GM18870 (cell line): Measurements from ENCODE around the gene CNTNAP3.
"Not testable (repeated sequence)": the region's sequence is repeated elsewhere in the genome, so short reads cannot be mapped to it uniquely, and the experiment has no call there.

Experiments
- ATAC-seq: cut with Tn5 transposase; IDR thresholded peaks from one replicate; pipeline ENCODE4 v1.9.1; 2021; ENCODE audit warnings: moderate library complexity; ENCODE audit not compliant: unreplicated experiment

CNTNAP3 gene

DNA sequence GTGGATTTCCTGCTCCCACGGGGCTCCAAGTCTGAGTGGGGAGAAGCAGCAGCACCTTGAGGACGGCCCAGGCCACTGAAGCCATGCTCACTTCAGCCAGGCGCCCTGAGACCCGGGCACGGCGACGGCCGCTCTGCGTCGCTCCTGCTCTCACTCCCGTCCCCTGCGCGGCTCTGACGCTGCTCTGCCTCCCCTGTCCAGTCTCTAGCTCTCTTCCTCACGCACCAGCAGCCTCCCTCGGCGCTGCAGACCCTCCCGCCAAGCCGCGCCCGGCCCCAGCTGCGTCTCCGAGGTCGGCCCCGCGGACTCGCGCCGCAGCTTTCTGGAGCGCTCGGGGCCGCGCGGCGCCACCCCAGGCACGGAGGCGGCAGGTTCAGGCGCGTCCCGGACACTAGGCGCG, at the start of gene CNTNAP3:
TSS of gene CNTNAP3 (minus strand) at position 188 of the 400 bp plus-strand sequence. CDS start at position 85, 103 bp downstream.
- not testable (repeated sequence) for ATAC-seq

DNA sequence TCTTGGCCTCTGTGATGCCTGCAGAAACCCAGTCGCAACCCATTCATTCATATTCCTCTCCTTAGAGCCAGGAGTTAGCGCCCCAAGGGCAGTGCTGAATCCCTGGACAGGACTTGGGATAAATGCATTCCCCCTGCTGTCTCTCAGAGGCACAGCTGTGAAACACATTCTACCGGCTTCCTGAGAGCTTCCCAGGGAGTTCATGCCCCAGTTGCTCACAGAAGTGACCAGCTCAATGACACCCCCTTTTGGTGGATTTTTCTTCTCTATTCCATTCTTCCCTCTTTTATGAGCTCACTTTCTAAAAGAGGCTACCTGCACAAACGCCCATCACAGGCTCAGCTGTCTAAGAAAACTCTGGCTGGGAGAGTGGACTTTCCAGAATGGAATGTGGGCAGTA, 8.0 kb downstream of the CNTNAP3 start:
- ATAC-seq = not testable (repeated sequence)

DNA sequence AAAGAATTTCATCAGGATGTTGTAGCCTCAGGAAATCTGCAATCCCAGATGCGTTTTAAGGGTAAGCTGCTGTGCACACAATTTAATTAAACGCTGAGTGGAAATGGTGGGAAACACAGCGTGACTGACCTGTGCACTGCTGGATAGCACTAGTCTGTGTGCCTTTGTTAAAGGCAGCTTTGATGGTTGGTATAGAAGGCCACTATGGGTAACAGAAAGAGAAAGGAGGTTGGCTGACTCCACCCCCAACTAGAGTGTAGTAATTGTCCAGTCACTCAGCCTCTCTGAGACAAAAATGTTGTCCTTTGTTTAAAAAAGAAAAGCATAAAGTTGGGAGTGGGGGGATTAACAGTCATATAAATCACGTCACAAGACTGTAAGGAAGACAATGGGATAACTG, 45.5 kb downstream of the CNTNAP3 start:
- not testable (repeated sequence) for ATAC-seq

DNA sequence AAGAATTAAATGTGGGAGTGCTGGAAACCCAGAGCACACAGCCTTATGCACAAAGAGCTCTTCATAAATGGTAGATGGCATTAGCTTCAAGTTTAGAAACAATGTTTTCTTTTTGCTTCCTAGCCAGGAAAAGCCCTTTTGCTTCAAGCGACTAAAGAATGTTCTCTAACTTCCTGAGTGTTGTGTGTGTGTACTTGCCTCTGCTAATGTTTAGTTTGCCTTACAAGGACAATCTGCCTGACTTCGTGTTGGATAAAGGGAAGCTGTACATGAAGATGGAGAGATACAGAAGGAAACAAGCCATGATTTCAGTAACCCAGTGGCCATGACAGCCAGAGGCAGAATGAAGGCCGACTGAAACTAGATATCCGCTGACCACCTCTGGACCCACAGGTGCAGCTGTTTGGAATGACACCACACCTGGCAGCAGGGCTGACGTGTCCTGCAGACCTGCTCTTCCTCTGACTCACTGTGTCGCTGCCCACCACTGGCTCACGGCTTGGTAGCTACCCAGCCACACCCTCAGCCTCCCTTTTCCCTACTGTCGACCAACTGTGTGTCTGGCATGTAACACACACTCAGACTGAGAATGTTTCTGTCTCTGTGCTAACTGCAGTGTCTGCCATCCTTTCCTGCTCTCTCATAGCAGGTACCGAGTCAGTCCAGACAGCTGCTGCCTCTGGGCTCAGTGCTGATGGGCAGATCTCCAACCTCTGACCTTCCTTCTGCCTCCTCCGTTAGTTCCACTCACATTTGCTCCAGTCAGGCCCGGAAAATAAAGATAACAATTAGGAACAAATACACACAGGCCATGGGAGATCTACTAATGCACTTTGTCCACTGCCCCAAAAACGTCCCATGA, 55.6 kb downstream of the CNTNAP3 start:
- not testable (repeated sequence) for ATAC-seq

DNA sequence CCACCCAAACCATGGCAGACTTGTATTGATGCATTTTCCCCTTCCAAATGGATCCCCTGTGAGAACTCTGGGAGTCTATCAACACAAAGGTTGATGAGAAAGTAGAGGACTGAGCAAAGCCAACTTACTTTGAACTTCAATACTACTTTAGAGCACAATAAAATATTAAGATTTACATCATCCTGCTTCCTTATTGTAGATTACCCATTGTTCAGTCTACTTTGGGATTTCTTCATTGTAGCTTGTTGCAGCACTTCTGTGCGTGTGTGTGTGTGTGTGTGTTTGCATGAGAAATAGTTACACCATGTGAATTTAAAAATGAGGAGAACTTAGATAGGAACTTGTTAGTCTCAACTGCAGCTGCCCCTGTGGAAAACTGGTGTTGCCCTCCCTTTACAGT, 72.0 kb downstream of the CNTNAP3 start:
- not testable (repeated sequence) for ATAC-seq

DNA sequence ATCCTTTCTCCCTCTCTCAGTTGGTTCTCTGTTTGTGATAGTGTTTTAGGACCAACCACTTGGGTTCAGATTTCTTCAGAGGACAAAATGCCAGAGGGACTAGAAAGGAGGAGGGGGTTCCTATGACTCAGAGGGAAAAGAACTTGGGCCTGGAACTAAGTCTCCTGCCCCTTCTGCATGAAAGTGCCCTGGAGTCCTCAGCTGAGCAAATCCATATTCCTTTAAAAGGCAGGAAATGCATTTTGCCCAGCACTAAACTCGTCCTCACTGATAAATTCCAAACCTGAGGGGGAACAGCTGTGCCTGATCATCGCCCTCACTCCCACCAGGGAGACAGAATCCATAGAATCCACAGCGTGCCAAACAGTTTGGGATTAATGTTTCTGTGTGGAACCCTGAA, 78.2 kb downstream of the CNTNAP3 start:
- ATAC-seq = not testable (repeated sequence)

DNA sequence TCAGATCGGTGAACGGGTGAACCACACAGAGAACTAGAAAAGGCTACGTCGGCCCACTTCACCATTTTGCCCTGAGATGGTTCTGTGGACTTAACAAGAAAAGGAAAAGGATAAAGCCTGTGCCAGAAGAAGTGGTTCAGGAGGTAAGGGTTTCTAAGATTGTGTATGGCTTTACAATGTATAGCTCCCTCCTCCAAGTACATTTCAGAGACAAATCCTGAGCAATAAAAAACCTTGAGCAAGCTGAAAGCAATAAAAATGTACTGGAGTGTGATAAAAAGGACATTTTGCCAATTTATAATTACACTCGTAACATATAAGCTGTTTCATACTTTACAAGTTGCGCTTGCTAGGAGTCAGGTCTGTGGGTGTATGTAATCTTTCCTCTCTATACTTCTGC, 81.3 kb downstream of the CNTNAP3 start:
- ATAC-seq = not testable (repeated sequence)

DNA sequence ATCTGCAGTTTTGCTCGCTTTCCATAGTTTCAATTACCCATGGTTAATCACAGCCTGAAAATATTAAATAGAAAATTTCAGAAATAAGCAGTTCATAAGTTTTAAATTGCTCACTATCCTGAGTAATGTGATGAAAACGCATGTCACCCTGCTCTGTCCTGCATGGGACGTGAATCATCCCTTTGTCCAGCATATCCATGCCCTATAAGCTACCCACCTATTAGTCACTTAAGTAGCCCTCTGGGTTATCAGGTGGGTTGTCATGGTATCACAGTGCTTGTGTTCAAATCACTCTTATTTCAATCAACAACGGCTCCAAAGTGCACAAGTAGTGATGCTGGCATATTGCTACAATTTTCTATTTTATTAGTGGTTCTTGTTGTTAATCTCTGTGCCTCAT, 82.1 kb downstream of the CNTNAP3 start:
- ATAC-seq = not testable (repeated sequence)

DNA sequence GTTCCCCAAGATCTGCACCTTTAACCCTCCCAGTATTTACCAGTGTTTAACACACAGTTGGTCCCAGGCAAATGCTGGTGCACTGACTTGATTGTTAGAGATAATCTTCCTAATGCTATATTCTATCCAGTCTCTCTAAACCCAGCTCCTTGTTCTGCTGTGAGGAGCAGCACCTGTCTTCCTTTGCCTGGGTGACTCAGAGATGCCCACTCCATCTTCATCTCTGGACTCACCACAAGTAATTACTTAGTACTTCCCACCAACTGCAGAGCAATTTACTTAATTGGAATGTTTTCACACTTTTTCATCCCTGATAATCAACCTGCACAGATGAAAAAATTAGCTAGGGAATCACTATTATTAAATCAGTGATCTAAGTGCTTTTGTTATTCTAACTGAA, 87.6 kb downstream of the CNTNAP3 start:
- not testable (repeated sequence) for ATAC-seq

DNA sequence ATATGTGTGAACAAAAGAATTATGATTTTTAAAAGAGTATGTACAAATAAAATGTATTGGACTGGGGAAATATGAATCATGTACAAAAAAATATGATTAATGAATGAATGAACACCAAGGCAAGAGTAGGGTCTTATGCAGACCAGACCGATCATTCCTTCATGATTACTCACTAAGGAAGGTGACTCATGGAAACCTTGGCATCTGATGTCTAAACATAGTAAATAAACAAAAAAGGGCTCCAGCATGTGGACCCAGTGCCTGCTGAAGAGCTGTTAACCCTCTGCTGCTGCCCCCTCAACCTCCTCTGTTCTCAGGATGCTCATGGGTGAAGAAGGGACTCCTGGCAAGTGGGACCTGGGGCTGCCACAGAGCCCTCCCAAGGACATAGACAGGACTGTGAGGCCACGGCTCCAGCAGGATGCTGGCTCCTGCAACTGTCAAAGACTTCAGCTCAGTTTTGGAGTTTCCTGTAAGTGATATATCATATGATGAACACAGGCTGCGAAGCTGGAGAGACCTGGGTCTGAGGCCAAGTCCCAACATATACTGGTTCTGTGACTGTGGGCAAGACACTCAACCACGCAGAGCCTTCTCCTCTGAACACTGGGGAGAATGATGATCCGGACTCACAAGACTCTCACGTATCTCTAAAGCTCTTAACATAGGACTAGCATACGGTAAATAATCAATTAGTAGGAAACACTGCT, 89.8 kb downstream of the CNTNAP3 start:
- not testable (repeated sequence) for ATAC-seq

DNA sequence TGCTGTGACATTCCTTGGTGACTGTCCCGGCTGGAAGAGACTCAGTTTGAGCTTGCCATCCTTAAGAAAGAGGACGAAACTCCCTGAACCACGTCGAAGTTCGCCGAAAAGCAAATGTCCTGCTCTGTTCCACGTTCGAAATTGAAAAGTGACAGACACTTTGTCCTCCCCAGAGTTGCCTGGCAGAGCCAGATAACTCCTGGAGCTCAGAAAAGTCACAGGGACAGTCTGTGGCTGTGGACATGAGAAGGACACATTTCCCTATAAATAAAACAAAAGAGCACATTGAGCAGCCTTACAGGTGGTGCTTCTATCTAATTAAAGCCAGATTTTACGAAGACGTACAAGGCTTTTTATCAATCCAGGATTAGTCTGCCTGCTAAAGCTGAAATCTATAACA, 116.6 kb downstream of the CNTNAP3 start:
- ATAC-seq = not testable (repeated sequence)

DNA sequence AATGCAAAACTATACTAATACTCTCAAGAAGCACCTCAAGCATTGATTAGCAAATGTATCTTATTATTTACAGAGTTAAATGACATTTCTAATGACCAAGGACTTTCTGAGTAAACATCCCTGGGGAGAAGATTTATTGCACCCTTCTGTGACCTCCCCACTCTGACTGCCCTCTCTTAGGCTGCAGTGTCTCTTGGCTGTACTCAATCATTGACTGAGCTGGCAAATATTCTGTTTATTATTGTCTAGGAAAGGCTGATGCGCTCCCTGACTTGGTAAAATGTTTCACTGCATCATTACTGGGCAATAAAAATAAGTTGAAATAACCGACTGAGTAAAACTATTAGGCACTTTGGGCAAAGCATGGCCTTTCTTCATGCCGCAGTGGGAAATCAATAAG, 130.3 kb downstream of the CNTNAP3 start:
- not testable (repeated sequence) for ATAC-seq

DNA sequence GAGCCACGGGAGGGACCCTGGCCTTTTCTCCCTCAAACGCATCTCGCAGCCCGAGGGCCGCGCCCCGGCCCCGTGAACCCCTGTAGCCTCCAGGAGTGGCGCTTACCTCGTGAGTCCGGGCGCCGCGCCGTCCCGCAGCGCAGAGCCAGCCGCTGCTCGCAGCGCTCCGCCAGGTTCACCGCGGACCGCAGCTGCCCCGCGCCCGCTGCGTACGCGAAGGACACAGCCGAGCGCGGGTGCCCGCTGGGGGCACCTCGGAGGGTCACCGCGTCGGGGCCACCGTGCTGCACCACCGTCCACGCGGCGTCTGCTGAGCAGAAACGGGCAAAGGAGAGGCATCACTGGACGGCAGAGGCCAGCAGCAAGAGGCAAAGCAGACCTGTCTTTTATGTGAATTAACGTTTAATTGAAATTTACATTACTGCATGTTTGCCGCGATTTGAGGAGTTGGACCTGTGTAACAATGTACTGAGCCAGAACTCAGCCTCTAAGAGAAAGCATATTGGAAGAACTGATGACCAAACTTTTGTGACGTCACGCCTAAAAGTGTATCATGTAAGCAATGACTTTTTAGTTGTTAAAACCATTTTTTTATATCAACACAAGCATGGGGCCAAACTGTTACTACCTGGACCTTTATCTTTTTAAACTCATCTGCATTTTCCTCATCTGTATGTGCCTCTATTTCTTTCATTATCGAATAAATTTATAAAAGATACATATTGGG, 155.0 kb downstream of the CNTNAP3 start:
- ATAC-seq = not testable (repeated sequence)

DNA sequence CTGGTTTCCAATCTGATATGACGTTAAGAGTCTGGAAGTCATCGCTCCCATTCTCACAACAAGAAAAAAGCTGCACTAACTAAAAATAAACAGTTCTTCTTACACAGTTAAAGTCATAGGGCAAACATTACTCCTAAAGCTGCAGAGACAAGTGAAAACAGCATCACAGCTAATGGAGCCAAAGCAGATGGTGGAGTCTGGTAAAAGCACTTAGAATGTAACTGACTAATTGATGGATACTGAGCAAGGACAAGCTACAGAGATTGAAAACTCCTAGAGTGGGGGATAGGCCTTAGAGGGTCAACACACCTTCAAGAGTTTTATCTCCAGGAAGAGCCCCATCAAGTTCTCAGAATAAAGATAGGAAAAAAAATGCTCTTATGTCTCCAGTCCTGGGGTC, 166.6 kb downstream of the CNTNAP3 start:
- not testable (repeated sequence) for ATAC-seq

DNA sequence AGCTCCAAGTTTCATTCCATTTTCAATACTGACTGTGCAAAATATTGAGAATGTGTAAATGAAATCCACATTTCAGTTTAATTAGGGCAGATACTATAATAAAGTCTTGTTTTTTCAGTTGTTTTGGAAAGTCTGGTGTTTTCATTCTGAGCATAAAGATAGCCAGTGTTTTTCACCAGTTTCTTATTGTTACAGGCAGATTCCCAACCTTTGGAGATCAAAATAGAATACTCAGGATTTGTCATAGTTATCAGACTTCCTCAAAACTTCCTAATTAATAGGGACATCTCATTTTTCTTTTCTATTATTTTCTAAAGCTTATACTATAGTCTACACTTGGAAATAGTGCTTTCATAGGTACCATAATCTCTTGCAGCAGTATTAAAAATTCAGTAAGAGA, 176.2 kb downstream of the CNTNAP3 start:
- not testable (repeated sequence) for ATAC-seq

DNA sequence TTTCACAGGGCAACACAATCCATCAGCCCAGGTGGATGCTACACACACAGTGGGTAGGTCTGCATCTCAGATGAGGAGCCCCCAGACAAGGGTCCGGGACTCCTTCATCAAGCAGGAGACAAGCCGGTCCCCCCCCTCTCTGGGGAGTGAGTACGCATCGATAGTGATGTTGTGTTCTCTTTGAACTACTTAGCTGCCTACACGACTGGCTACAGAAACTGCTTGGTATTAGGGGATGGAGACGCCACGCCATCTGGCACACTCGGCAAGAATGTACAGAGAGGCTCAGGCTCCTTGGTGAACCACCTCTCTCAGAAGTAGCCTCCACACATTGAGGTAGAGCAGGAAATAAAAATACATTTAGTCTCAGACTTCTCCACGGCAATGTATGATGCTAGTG, 179.8 kb downstream of the CNTNAP3 start:
- ATAC-seq = no peak

DNA sequence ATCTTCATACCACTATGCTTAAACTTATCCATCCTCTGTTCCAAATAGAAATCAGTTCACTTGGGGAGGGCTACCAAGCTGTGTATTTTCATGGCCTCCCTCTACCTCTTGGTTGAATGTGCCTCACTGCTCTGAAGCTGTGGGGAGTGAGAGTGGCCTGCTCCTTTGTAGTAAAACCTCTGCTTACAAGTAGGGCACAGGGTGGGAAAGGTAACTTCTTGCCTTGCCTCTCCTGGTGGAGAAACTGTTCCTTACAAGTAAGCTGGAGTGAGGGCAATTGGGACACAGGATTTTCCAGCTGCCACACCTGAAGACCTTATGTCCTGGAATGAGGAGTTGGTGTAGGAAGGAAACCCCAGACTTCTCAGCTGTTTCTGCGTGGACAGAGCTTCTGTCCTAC, 190.8 kb downstream of the CNTNAP3 start:
- ATAC-seq = not testable (repeated sequence)

DNA sequence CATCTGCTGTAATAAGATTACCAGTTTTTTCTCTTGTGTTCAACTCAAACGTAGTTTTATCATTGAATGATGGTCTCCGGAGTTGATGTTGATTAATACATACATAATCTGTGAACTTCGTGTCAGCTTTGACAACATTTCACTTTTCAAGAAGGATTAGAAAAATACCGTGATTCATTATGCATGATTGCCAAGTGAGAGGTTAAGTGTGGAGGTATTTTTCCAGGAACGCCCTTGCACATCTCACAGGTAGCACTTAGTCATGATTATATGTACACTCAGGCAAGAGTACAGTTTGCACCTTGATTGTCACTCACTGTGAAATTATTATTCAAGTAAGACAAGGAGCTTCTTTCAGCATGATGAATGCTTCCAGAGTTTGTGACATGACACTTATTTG, 202.7 kb downstream of the CNTNAP3 start:
- ATAC-seq = not testable (repeated sequence)

DNA sequence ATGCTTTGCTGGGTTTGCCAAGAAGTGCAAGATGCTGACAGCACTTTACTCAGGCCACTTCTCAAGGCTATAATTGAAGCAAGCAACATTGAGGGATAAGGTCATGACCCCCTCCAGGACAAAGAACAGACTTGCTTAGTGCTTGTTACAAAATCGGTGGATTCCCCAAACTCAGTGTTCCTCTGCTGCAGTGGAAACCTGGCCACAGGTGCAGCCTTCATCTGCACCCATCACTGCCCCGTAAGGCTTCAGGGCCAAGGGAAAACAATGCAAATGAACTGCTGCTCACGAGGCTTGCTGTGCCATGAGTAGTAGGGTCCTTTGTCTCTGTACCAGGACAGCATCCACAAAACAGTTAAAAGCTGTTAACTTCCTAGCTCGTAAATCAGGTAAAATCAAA, 205.4 kb downstream of the CNTNAP3 start:
- not testable (repeated sequence) for ATAC-seq

DNA sequence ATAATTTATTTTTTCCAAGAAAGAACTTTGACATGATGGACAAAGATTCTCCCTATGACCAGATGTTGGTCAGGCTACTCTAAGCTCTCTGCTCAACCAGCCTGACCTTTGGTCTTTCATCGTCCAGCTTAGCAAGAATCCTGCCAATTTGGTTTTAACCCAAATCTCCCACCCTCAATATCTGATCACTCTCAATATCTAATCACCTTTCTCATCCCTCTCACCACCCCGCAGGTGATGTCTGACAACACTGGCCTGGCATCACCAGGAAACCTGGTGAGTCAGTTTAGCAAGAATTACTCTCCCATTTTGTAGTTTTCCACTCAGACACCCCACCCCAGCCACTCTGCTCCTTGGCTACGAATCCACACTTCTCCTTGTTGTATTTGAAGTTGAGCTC, 207.9 kb downstream of the CNTNAP3 start:
- not testable (repeated sequence) for ATAC-seq

DNA sequence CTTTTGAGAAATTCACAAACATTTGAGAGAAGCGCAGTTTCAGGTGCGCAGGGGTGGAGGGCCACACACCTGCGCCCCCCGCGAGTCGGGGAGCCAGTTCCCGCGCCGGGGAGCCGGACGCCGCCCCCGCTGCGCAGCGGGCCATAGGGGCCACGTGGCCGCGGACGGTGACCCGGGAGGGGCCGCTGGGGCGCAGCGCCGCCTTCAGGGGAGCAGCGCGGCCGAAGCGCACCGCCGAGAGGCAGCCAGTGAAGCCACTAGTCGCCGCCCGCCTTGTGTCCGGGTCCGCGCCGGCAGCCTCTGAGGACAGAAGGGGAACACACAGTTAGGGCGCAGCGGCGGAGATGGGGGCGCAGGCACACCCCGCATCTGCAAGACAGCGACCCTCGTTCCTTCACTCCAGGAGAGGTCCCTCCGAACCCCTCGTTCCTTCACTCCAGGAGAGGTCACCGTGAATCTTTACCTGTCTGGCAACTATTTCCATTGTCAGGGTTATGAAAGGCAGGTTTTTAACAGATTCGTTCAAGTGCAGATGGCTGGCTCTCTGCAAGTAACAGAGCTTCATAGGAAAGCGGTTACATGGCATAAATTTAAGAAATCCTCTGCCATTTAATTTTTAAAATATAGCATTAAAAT, 209.2 kb downstream of the CNTNAP3 start:
- ATAC-seq = not testable (repeated sequence)
